Muscle of back (tissue), 11 donors: ENCODE measurements around the gene PPARD. TPM values are rescaled to one million over a fixed set of nuclear protein-coding genes. Genes with fewer than 3 reads are reported as not detected.

ENCODE experiments used
- DNase-seq, 3 donors: peaks; one replicate each; pipeline versions ENCODE4 v3.0.0 to v3.0.0-alpha.2; 2013
- polyA plus RNA-seq, 10 donors: library from polyadenylated mRNA; unstranded; fragments of 120-200 nt; gene quantifications; one replicate each; pipeline ENCODE4 v1.2.1, GENCODE V29; 2013; ENCODE audit not compliant: insufficient read length in 10 of 10

PPARD gene
- polyA plus RNA-seq, 10 donors: 17.9 to 23.5 (median 20.2) TPM

- DNase-seq: no peak
Measured at GRCh38 chr6:35352735-35353134, 10.4 kb downstream of the PPARD start.

GRCh38 chr6:35354361-35355135 is 12.2 kb downstream of the PPARD start:
- no peak for DNase-seq

- DNase-seq: no peak
Measured at GRCh38 chr6:35356391-35356790, 14.0 kb downstream of the PPARD start.

DNA sequence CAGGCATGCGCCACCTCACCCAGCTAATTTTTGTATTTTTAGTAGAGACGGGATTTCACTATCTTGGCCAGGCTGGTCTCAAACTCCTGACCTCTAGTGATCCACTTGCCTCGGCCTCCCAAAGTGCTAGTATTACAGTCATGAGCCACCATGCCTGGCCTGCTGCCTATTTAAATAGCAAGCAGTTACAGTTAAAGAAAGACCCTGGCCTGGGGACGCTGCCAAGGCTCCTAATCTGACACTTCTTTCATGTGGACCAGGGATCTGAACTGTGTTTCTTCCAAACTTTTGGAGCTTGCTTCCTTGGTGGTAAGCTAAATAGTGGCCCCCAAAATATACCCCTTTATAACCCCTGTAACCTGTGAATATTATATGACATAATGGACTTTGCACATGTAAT is 15.3 kb downstream of the PPARD start:
- DNase-seq: no peak

- peak in 2 of 3 donors; percentile 58 to 72 for DNase-seq
Measured at GRCh38 chr6:35358086-35358485, 15.7 kb downstream of the PPARD start.

DNA sequence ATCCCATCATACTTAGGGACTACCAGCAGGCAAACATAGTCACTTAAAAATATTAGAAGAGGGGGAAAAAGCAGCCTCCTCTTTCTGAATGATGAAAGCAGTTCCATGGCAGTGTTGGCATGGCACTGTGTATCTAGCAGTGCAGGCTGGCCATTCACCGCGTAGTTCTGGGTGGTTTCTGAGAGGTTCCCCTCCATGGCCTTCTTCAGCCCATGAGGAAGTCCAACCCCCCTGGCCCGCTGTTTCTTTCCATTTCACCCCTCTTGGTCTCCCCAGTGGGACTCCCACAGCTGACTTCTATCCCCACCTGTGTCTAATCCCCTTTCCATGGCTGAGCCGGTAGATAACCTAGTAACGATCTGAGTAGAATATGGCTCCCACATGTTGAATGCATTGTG is 17.0 kb downstream of the PPARD start:
- no peak for DNase-seq

- peak in 1 of 3 donors; percentile 46 for DNase-seq
Measured at GRCh38 chr6:35359744-35360348, 17.5 kb downstream of the PPARD start.

- DNase-seq: peak; percentile 43 to 59 (median 49)
Measured at GRCh38 chr6:35360349-35361138, 18.2 kb downstream of the PPARD start.

DNA sequence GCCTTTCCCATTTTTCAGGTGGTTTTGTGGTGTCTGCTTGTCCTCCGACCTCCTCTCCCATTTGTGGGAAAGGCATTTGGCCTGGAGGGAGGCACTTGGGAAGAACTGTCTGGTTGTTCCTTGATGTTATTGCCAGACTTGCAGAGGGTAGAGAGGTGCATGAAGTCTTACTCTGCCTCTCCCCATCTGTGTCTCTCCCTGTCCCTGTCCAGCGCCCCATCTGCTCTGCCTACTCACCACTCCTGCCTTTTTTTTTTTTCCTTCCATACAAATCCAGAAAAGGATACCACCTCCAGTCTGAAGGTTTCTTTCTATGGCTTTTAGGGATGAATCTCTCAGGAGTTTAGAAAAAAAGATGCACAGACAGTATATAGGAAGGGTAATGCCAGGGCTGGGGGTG is 19.8 kb downstream of the PPARD start:
- no peak for DNase-seq

- peak; percentile 47 to 77 (median 63) for DNase-seq
Measured at GRCh38 chr6:35363293-35363750, 21.0 kb downstream of the PPARD start.

GRCh38 chr6:35365594-35366203 is 23.3 kb downstream of the PPARD start:
- no peak for DNase-seq

- DNase-seq: no peak
Measured at GRCh38 chr6:35366204-35366596, 23.8 kb downstream of the PPARD start.

GRCh38 chr6:35367646-35368037 is 25.3 kb downstream of the PPARD start:
- DNase-seq: no peak

DNA sequence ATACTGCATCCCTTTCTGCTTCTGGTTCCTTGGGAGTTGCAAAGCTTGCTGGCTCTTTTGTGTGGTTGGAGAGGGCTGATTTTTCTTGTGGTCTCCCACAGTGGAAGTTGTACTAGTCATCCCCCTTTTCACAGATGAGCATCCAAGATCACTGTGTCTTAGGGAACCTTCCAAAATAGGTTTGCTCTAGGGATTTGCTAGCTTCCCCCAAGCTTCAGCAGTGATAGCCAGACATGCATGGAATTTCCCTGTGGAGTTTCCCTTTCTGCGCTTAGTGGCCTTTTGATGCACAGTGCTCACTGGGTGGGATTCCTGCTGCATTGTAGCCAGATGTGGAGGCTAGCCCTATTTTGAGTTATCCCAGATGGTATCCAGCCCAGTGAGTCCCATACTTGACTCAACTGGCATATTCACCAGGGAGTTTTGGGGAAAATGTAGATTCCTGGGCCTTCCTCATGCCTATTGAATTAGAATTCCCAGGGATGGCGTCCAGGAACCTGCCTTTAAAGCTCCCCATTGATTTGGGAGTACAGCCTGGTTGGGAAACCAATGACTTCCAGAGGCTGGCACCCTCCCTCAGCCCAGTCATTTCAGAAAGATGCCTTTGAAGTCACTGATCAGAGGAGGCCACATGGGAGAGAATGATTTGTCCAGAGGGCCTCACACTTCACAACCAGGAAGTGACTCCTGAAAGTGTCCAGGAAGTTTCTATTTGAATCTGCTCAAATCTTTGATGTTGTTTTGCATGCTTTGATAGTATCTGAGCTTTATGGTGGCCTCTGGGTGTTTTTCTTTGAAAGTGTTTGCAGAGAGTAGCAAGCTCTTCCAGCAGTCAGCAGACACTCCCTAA is 25.9 kb downstream of the PPARD start:
- DNase-seq: peak in 1 of 3 donors; percentile 71

- DNase-seq: peak in 2 of 3 donors; percentile 47 to 90
Measured at GRCh38 chr6:35370124-35370741, 27.9 kb downstream of the PPARD start.

- peak in 1 of 3 donors; percentile 38 for DNase-seq
Measured at GRCh38 chr6:35370785-35371493, 28.6 kb downstream of the PPARD start.

GRCh38 chr6:35371494-35372262 is 29.3 kb downstream of the PPARD start:
- no peak for DNase-seq

DNA sequence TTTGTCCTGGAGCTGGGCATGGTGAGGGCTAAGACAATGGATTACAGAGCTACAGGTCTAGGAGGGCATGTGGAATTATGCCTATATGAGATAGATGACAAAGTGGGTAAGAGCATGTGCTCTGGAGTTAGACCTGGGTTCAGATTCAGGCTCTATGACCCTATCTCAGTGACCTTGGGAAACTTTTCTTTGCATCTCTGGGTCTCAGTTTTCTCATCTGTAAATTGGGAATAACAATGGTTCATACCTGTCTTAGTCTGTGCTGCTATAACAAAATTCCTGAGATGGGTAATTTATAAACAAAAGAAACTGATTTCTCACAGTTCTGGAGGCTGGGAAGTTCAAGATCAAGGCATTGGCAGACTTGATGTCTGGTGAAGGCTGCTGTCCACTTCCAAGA is 30.3 kb downstream of the PPARD start:
- DNase-seq: no peak

GRCh38 chr6:35376281-35376680 is 33.9 kb downstream of the PPARD start:
- no peak for DNase-seq
